Bronchus fibroblast of lung (primary cell): ENCODE results near the gene RASA1. TPM values are rescaled to one million over a fixed set of nuclear protein-coding genes. Genes with fewer than 3 reads are reported as not detected.

Experiments used
- total RNA-seq: library from RNA; depleted of rRNA; stranded (reverse); fragments of >200 nt; gene quantifications from 2 replicates; pipeline ENCODE4 v1.2.3, GENCODE V29; 2015

RASA1 gene
- total RNA-seq, result 26.8 and 30.9 TPM in 2 replicates

DNA sequence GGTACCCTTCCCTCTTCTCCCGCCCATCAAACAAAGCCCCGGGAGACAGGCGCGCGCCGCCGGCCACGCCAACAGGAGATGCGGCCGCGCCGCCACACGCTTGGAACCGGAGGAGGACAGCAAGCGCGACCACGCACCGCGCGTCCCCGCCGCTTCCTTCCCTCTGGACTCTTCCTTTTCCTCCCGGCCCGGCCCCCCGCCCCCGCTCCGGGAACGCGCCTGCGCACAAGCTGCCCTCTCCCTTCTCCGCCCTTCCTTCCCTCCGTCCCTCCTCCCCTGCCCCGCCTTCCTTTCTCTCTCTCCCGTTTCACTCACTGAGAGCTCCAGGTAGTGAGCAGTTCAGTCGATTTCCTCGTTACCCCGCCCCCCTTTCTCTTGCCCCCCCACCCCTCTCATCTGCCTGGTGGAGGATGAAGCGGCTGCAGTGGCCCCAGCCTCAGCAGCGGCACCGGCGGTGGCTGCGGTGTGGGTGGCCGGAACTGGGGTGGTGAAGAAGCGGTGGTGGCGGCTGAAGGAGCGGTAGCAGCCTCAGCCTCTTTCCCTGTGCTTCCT, at the start of gene RASA1:
RASA1 (plus strand) TSS at position 310 of the 552 bp plus-strand sequence. CDS start 569 bp downstream, outside the sequence.

DNA sequence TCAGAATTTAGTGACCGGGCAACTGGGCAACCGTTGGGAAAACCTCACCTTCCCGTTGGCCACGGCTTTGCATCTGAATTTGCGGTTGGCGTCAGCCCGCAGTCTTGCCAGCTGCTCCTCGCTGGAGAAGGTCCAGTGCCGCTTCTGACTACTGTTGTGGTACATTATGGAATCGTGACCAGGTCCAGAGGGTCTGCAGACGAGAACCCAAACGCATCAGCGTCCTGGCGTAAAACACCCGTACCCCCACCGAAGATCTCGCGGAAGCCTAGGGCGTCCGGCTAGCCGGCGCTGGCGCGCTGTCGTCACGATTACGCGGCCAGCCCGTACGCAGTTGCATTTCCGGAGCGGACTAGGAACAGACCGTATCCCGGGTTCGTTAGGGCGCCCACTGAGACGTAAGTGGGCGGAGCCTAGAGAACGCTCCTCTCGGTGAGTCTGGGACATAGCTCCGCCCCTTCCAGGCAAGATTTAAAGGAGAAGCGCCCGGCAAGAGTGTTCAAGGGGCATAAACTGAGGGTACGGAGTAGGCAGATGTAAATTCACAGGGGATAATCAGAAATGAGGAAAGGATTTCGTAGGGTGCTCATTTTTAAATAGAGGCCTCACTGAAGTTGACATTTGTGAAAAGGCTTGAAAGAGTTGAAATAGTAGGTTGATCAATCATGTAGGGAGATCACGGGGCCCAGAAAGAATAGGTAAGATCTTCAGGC, 145.1 kb downstream of the RASA1 start, which contains the start of gene CCNH:
CCNH (minus strand) TSS at position 301 of the 713 bp plus-strand sequence; CDS start at position 165, 136 bp downstream.

Other genes with a start within 250 kb of the RASA1 start
- gene CCNH, start 145.0 kb downstream of the RASA1 start, total RNA-seq, result 80.0 and 100 TPM in 2 replicates